GM12878 (cell line): ENCODE measurements around the gene NECAB3. TPM values are rescaled to one million over a fixed set of nuclear protein-coding genes. Genes with fewer than 3 reads are reported as not detected.

Source experiments
- ATAC-seq: fragments of 200-7000 bp; cut with Tn5 transposase; 3 replicates; pipeline ENCODE4 v1.9.1; 2020; ENCODE audit warnings: mild to moderate bottlenecking, moderate library complexity
- BruUV-seq: library from RNA; stranded (reverse); fragments of 400-500 nt; replicated peaks from 2 replicates; lab custom pipeline; 2021; lab: Mats Ljungman, UMichigan
- CTCF ChIA-PET: fragments of 300-600 bp; sonication (Branson Sonifier 250); formaldehyde crosslinking; extraction: SDS; loops from one replicate; lab custom pipeline; 2021; ENCODE audit warnings: inconsistent platforms; lab: Yijun Ruan, JAX
- POLR2A ChIA-PET: fragments of 350-600 bp; formaldehyde crosslinking; extraction: SDS; loops from one replicate; lab custom pipeline; 2021; ENCODE audit warnings: inconsistent platforms; lab: Charles Lee
- RAD21 ChIA-PET: fragments of 300-600 bp; sonication (Branson Sonifier 250); formaldehyde crosslinking; loops from one replicate; lab custom pipeline; 2023; ENCODE audit warnings: antibody characterized with exemption; ENCODE audit not compliant: unreplicated experiment; lab: Charles Lee
- SMC1A ChIA-PET: fragments of 300-600 bp; sonication (Branson Sonifier 250); formaldehyde crosslinking; loops from one replicate; lab custom pipeline; 2023; ENCODE audit not compliant: unreplicated experiment, uncharacterized antibody; lab: Charles Lee
- DNase-seq: peaks from one replicate; pipeline ENCODE4 v3.0.0-alpha.2; 2011; ENCODE audit warnings: low read depth, low spot score
- FAIRE-seq: peaks from 3 replicates; lab custom pipeline; 2011; peaks lifted over from hg19 to GRCh38; lab: Jason Lieb, UNC
- H2AFZ ChIP-seq: 2 replicates; pipeline ENCODE4 v1.6.0; 2011; ENCODE audit warnings: low read depth, low read length, control low read depth; ENCODE audit not compliant: control insufficient read depth
- H3K27ac ChIP-seq: 2 replicates; pipeline ENCODE4 v1.5.1; 2011; ENCODE audit warnings: control low read depth; ENCODE audit not compliant: control insufficient read depth, insufficient read depth
- H3K27me3 ChIP-seq, 2 experiments: replicated peaks in 1 of 2; 2 replicates each; pipeline versions ENCODE4 v1.6.0 to v1.6.1; 2011; ENCODE audit warnings: low read length in 1 of 2; ENCODE audit not compliant: control insufficient read depth in 2 of 2, insufficient read depth in 2 of 2
- H3K36me3 ChIP-seq, 2 experiments: 2 replicates each; pipeline ENCODE4 v1.5.1; 2011; ENCODE audit warnings: low read length in 1 of 2; ENCODE audit not compliant: control insufficient read depth in 2 of 2, insufficient read depth in 2 of 2
- H3K4me1 ChIP-seq: 2 replicates; pipeline ENCODE4 v1.6.1; 2011; ENCODE audit warnings: mild to moderate bottlenecking, low read length, moderate library complexity, mixed read lengths; ENCODE audit not compliant: control insufficient read depth, insufficient read depth
- H3K4me2 ChIP-seq: 2 replicates; pipeline ENCODE4 v1.6.0; 2011; ENCODE audit warnings: control low read depth; ENCODE audit not compliant: control insufficient read depth, insufficient read depth
- H3K4me3 ChIP-seq: fragments of 200-600 bp; sonication (generic); 2 replicates; pipeline ENCODE4 v1.5.1; 2016
- H3K79me2 ChIP-seq: 2 replicates; pipeline ENCODE4 v1.6.0; 2011; ENCODE audit warnings: low read length; ENCODE audit not compliant: control insufficient read depth, insufficient read depth
- H3K9ac ChIP-seq: 2 replicates; pipeline ENCODE4 v1.8.0; 2011; ENCODE audit warnings: low read length, control low read depth, mixed read lengths; ENCODE audit not compliant: control insufficient read depth, insufficient read depth
- H3K9me3 ChIP-seq: replicated peaks from 3 replicates; pipeline ENCODE4 v1.5.1; 2011; ENCODE audit warnings: mild to moderate bottlenecking, low read length; ENCODE audit not compliant: control insufficient read depth, insufficient read depth
- H4K20me1 ChIP-seq: 2 replicates; pipeline ENCODE4 v1.6.0; 2011; ENCODE audit not compliant: control insufficient read depth, insufficient read depth
- ASH2L ChIP-seq: fragments of 300-600, 200-600 bp; sonication (generic); IDR thresholded peaks from 2 replicates; pipeline ENCODE4 v1.6.1; 2017; ENCODE audit warnings: low read depth, mild to moderate bottlenecking, borderline replicate concordance
- CBX5 ChIP-seq: sonication (generic); IDR thresholded peaks from 2 replicates; pipeline ENCODE4 v1.6.1; 2016; ENCODE audit warnings: low read depth, moderate library complexity, mild to moderate bottlenecking, inconsistent platforms
- CREB1 ChIP-seq: IDR thresholded peaks from 2 replicates; pipeline ENCODE4 v1.6.1; 2012; ENCODE audit warnings: low read depth, mild to moderate bottlenecking, inconsistent platforms
- DPF2 ChIP-seq: fragments of 450-650 bp; IDR thresholded peaks from 2 replicates; pipeline ENCODE4 v1.6.1; 2017; ENCODE audit warnings: mild to moderate bottlenecking
- EGR1 ChIP-seq, 2 experiments: IDR thresholded peaks; 1 replicate in 1 of 2; 2 replicates in 1 of 2; pipeline ENCODE4 v1.6.1; 2011 to 2012; ENCODE audit warnings: low read depth in 2 of 2, low read length in 2 of 2, borderline replicate concordance in 1 of 2, mild to moderate bottlenecking in 1 of 2, moderate library complexity in 1 of 2
- FOXM1 ChIP-seq: IDR thresholded peaks from 2 replicates; pipeline ENCODE4 v1.6.1; 2012; ENCODE audit warnings: low read depth, mild to moderate bottlenecking, inconsistent platforms, low read length, moderate library complexity
- MEF2A ChIP-seq: IDR thresholded peaks from 2 replicates; pipeline ENCODE4 v1.6.1; 2011; ENCODE audit warnings: low read depth, mild to moderate bottlenecking, low read length, moderate library complexity; ENCODE audit not compliant: insufficient read depth
- MXI1 ChIP-seq: fragments of 150-350 bp; IDR thresholded peaks from 2 replicates; pipeline ENCODE4 v1.6.1; 2011; ENCODE audit warnings: low read depth, mild to moderate bottlenecking, inconsistent platforms, low read length, improper control_type of control experiment
- NFXL1 ChIP-seq: fragments of 450-650 bp; IDR thresholded peaks from 2 replicates; pipeline ENCODE4 v1.6.1; 2017; ENCODE audit warnings: antibody characterized with exemption, mild to moderate bottlenecking, borderline replicate concordance
- NR2C1 ChIP-seq: fragments of 450-650 bp; IDR thresholded peaks from 2 replicates; pipeline ENCODE4 v1.6.1; 2017; ENCODE audit warnings: antibody characterized with exemption, mild to moderate bottlenecking, moderate library complexity
- WGBS: methylation state at CpG from one replicate; pipeline ENCODE4 v1.1.6; 2016; ENCODE audit warnings: low lambda C conversion rate; ENCODE audit not compliant: insufficient replicate concordance, insufficient coverage; ENCODE audit errors: missing lambda C conversion rate; 5-methylcytosine and 5-hydroxymethylcytosine counted together
- in situ Hi-C: fragments of 300-500 bp; cut with MboI; formaldehyde crosslinking; loops from 9 replicates; pipeline ENCODE4 v1.14.3; 2018; ENCODE audit warnings: mixed read lengths
- intact Hi-C: fragments of 100-400 bp; cut with micrococcal nuclease; formaldehyde crosslinking; loops from one replicate; pipeline ENCODE4 v1.14.2; 2022; ENCODE audit not compliant: unreplicated experiment
- polyA plus RNA-seq, 11 experiments: library from polyadenylated mRNA; depleted of rRNA in 4 of 11; unstranded in 6 of 11; stranded (reverse) in 5 of 11; fragments of >200 nt; fragmentation: Nextera tagmentation in 4 of 11; fragmentation: Illumina TruSeq in 1 of 11; extraction: Ambion mirVana in 4 of 11; extraction: Trizol in 1 of 11; gene quantifications; 1 replicate in 1 of 11; 2 replicates in 10 of 11; pipeline versions ENCODE4 v1.2.1 to v1.2.3, GENCODE V29; 2011 to 2016; ENCODE audit warnings: inconsistent platforms in 2 of 11, missing spikeins in 2 of 11, low read depth in 1 of 11
- total RNA-seq, 4 experiments: library from RNA; depleted of rRNA in 3 of 4; stranded (reverse); fragments of >200 nt in 3 of 4; fragmentation: Illumina TruSeq in 1 of 4; extraction: Trizol in 1 of 4; gene quantifications; 2 replicates each; pipeline versions ENCODE4 v1.2.1 to v1.2.3, GENCODE V29; 2013 to 2021
- TF ChIP-seq, protein P1 (sequence below): fragments of 450-650 bp; IDR thresholded peaks from 2 replicates; pipeline ENCODE4 v1.6.1; 2017; ENCODE audit warnings: mild to moderate bottlenecking, moderate library complexity
- TF ChIP-seq, protein P2 (sequence below): fragments of 450-650 bp; IDR thresholded peaks from 2 replicates; pipeline ENCODE4 v1.6.1; 2016; ENCODE audit warnings: mild to moderate bottlenecking, moderate library complexity, borderline replicate concordance
- TF ChIP-seq, protein P3 (sequence below): fragments of 450-650 bp; formaldehyde crosslinking; IDR thresholded peaks from 2 replicates; pipeline ENCODE4 v1.4.0; 2022; ENCODE audit warnings: mild to moderate bottlenecking, moderate library complexity

Gene NECAB3
- total and polyA plus RNA-seq, 10 of the 15 experiments (the other 5 are each of a cell fraction or from before 2014, with no cell fraction given) = 0.21 to 17.0 (median 7.2) TPM

DNA sequence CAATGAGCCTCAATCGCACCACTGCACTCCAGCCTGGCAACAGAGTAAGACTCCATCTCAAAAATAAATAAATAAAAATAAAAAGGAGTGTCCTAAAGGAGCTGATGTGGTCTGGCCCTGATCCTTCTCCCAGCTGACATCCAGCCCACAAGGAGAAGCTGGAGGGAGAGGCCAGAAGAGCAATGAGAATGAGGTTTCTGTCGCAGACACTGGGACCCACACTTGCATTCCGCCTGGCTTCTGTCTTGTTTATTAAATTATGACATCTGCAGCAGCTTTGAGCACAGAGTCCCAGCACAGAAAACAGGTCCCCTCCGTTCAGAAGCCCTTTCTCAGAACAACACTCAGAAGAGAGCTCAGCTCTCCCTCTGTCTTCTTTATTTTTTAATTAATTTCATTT is 22.2 kb upstream of the NECAB3 start:
- no peak overlapping the region for H3K9ac ChIP-seq
- no TSS peak for BruUV-seq
- SMC1A ChIA-PET = no interaction called here

More for the DNA sequence above, 22.2 kb upstream of the NECAB3 start:
- POLR2A ChIA-PET = interaction anchor here (0.6 kb wide), 1 partner anchor 262 kb away, joined by 3 read pairs; no protein-coding TSS in a partner anchor
- Histone ChIP-seq H3K4me1 (no peaks in the 10 kb centered on the region), H3K27ac (no peak overlapping the region), H3K9me3 (no peaks in the 10 kb centered on the region), H3K79me2 (no peaks in the 10 kb centered on the region), H3K4me2 (no peak overlapping the region), H3K36me3 (no peaks in the 10 kb centered on the region), H3K27me3 (no peaks in the 10 kb centered on the region), H3K4me3 (no peak overlapping the region), H4K20me1 (no peaks in the 10 kb centered on the region), H2AFZ (no peak overlapping the region)
- intact Hi-C loops (no loop called here), in situ Hi-C loops (no loop called here)
- TF ChIP-seq, protein P1, sequence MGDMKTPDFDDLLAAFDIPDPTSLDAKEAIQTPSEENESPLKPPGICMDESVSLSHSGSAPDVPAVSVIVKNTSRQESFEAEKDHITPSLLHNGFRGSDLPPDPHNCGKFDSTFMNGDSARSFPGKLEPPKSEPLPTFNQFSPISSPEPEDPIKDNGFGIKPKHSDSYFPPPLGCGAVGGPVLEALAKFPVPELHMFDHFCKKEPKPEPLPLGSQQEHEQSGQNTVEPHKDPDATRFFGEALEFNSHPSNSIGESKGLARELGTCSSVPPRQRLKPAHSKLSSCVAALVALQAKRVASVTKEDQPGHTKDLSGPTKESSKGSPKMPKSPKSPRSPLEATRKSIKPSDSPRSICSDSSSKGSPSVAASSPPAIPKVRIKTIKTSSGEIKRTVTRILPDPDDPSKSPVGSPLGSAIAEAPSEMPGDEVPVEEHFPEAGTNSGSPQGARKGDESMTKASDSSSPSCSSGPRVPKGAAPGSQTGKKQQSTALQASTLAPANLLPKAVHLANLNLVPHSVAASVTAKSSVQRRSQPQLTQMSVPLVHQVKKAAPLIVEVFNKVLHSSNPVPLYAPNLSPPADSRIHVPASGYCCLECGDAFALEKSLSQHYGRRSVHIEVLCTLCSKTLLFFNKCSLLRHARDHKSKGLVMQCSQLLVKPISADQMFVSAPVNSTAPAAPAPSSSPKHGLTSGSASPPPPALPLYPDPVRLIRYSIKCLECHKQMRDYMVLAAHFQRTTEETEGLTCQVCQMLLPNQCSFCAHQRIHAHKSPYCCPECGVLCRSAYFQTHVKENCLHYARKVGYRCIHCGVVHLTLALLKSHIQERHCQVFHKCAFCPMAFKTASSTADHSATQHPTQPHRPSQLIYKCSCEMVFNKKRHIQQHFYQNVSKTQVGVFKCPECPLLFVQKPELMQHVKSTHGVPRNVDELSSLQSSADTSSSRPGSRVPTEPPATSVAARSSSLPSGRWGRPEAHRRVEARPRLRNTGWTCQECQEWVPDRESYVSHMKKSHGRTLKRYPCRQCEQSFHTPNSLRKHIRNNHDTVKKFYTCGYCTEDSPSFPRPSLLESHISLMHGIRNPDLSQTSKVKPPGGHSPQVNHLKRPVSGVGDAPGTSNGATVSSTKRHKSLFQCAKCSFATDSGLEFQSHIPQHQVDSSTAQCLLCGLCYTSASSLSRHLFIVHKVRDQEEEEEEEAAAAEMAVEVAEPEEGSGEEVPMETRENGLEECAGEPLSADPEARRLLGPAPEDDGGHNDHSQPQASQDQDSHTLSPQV = no peak
- TF ChIP-seq EGR1 (IDR thresholded peaks at IDR 0.05; ENCODE audit: borderline replicate concordance in 1 of 2, low read depth in 2 of 2, low read length in 2 of 2) (no peak), ASH2L (no peak), MXI1 (no peak), NFXL1 (no peak), CBX5 (no peak), DPF2 (no peak), CREB1 (no peak), MEF2A (no peak), NR2C1 (no peak), FOXM1 (no peak)
- TF ChIP-seq, protein P2, sequence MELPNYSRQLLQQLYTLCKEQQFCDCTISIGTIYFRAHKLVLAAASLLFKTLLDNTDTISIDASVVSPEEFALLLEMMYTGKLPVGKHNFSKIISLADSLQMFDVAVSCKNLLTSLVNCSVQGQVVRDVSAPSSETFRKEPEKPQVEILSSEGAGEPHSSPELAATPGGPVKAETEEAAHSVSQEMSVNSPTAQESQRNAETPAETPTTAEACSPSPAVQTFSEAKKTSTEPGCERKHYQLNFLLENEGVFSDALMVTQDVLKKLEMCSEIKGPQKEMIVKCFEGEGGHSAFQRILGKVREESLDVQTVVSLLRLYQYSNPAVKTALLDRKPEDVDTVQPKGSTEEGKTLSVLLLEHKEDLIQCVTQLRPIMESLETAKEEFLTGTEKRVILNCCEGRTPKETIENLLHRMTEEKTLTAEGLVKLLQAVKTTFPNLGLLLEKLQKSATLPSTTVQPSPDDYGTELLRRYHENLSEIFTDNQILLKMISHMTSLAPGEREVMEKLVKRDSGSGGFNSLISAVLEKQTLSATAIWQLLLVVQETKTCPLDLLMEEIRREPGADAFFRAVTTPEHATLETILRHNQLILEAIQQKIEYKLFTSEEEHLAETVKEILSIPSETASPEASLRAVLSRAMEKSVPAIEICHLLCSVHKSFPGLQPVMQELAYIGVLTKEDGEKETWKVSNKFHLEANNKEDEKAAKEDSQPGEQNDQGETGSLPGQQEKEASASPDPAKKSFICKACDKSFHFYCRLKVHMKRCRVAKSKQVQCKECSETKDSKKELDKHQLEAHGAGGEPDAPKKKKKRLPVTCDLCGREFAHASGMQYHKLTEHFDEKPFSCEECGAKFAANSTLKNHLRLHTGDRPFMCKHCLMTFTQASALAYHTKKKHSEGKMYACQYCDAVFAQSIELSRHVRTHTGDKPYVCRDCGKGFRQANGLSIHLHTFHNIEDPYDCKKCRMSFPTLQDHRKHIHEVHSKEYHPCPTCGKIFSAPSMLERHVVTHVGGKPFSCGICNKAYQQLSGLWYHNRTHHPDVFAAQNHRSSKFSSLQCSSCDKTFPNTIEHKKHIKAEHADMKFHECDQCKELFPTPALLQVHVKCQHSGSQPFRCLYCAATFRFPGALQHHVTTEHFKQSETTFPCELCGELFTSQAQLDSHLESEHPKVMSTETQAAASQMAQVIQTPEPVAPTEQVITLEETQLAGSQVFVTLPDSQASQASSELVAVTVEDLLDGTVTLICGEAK = no peak
- TF ChIP-seq, protein P3, sequence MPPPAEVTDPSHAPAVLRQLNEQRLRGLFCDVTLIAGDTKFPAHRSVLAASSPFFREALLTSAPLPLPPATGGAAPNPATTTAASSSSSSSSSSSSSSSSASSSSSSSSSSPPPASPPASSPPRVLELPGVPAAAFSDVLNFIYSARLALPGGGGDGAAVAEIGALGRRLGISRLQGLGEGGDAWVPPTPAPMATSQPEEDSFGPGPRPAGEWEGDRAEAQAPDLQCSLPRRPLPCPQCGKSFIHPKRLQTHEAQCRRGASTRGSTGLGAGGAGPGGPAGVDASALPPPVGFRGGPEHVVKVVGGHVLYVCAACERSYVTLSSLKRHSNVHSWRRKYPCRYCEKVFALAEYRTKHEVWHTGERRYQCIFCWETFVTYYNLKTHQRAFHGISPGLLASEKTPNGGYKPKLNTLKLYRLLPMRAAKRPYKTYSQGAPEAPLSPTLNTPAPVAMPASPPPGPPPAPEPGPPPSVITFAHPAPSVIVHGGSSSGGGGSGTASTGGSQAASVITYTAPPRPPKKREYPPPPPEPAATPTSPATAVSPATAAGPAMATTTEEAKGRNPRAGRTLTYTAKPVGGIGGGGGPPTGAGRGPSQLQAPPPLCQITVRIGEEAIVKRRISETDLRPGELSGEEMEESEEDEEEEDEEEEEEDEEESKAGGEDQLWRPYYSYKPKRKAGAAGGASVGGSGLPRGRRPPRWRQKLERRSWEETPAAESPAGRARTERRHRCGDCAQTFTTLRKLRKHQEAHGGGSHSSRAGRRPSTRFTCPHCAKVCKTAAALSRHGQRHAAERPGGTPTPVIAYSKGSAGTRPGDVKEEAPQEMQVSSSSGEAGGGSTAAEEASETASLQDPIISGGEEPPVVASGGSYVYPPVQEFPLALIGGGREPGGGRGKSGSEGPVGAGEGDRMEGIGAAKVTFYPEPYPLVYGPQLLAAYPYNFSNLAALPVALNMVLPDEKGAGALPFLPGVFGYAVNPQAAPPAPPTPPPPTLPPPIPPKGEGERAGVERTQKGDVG (CRISPR knock-in tag) = no peak
- ATAC-seq (no peak), DNase-seq (no peak), FAIRE-seq (no peak)
- 72% methylated on average over 4 of the region's 4 CpGs for WGBS
- CTCF ChIA-PET = no interaction called here
- RAD21 ChIA-PET = no interaction called here
